ENCODE measurements around the gene ABCB9. TPM values are rescaled to one million over a fixed set of nuclear protein-coding genes. Genes with fewer than 3 reads are reported as not detected.

The ABCB9 gene
- total and polyA plus RNA-seq, 5 donors from 2014 or later = 0.47 to 5.3 (median 0.91) TPM

GRCh38 chr12:122891661-122892525 lies 74.4 kb downstream of the ABCB9 start:
- no peak overlapping the region for H3K27ac ChIP-seq (ENCODE audit: insufficient read depth, low read length, poor library complexity, severe bottlenecking)
- Mint-ChIP-seq H3K27ac (peak overlapping the region in 1 of 3 donors; percentile 41), H3K27me3 (peaks cover 10% of the 10 kb centered on the region), H3K9me3 (peaks cover 0 to 4% (median 0%) of the 10 kb centered on the region in 7 donors), H3K4me3 (peak overlapping the region; percentile 39 to 92 (median 72)), H3K36me3 (peaks cover 10% of the 10 kb centered on the region), H3K4me1 (peaks cover 47 to 96% (median 76%) of the 10 kb centered on the region in 4 donors)
- no peaks in the 10 kb centered on the region for H3K9me3 ChIP-seq (ENCODE audit: control insufficient read depth in 2 of 2, low read length in 2 of 2)
- no peaks in the 10 kb centered on the region for H3K36me3 ChIP-seq (ENCODE audit: control insufficient read depth, insufficient read depth, low read length)
- H3K27me3 ChIP-seq (ENCODE audit: control insufficient read depth, insufficient read depth, low read length) = no peaks in the 10 kb centered on the region
- DNase-seq (no peak), ATAC-seq (ENCODE audit: low read depth in 2 of 2) (no peak)
- H3K4me3 ChIP-seq (ENCODE audit: low read depth, low read length) = no peak overlapping the region
- H3K4me1 ChIP-seq (ENCODE audit: control insufficient read depth, insufficient read depth, low read length, poor library complexity, severe bottlenecking) = peaks cover 85% of the 10 kb centered on the region

DNA sequence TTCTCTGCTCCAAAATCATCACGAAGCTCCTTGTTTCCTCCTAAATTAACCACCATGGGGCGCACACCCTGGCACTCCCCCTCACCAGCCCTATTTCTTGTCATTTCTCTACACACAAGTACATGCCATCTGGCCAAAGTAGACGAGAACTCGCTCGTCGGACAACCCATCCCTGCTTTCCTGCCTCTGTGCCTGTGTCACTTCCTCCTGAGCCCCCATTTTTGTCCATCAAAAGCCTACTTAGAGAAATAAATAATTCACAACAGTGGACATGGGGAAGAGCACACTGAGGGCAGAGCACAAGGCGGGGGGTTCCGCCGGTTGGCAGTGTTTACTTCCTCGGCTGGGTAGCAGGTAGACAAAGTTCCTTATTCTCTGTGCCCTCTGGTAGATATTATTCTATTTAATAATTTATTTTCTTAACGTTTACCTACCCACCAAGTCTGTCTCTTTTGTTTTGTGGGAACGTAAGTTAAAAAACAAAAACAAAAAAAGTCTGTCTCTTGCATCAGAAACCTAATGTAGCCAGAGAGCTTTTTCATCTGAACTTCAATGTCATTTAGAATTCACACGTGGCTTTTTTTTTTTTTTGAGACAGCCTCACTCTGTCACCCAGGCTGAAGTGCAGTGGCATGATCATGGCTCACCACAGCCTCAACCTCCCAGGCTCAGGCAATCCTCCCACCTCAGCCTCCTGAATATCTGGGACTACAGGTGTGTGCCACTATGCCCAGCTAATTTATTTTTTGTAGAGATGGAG lies 76.3 kb downstream of the ABCB9 start:
- ATAC-seq (ENCODE audit: low read depth in 2 of 2) = no peak
- Mint-ChIP-seq H3K4me1 (peaks cover 43 to 91% (median 70%) of the 10 kb centered on the region in 4 donors), H3K36me3 (peaks cover 10% of the 10 kb centered on the region), H3K27ac (peak overlapping the region; percentile 78 to 95 (median 80)), H3K9me3 (no peaks in the 10 kb centered on the region), H3K4me3 (peak overlapping the region in 3 of 4 donors; percentile 71 to 91 (median 83)), H3K27me3 (peaks cover 2% of the 10 kb centered on the region)
- Histone ChIP-seq H3K4me1 (ENCODE audit: control insufficient read depth, insufficient read depth, low read length, poor library complexity, severe bottlenecking) (peaks cover 73% of the 10 kb centered on the region), H3K4me3 (ENCODE audit: low read depth, low read length) (no peak overlapping the region), H3K27me3 (ENCODE audit: control insufficient read depth, insufficient read depth, low read length) (no peaks in the 10 kb centered on the region), H3K36me3 (ENCODE audit: control insufficient read depth, insufficient read depth, low read length) (no peaks in the 10 kb centered on the region), H3K9me3 (ENCODE audit: control insufficient read depth in 2 of 2, low read length in 2 of 2) (no peaks in the 10 kb centered on the region), H3K27ac (ENCODE audit: insufficient read depth, low read length, poor library complexity, severe bottlenecking) (no peak overlapping the region)
- DNase-seq = no peak

- Histone ChIP-seq H3K36me3 (ENCODE audit: control insufficient read depth, insufficient read depth, low read length) (no peaks in the 10 kb centered on the region), H3K4me1 (ENCODE audit: control insufficient read depth, insufficient read depth, low read length, poor library complexity, severe bottlenecking) (peaks cover 68% of the 10 kb centered on the region), H3K27me3 (ENCODE audit: control insufficient read depth, insufficient read depth, low read length) (no peaks in the 10 kb centered on the region), H3K27ac (ENCODE audit: insufficient read depth, low read length, poor library complexity, severe bottlenecking) (peak overlapping the region; percentile 84), H3K9me3 (ENCODE audit: control insufficient read depth in 2 of 2, low read length in 2 of 2) (no peaks in the 10 kb centered on the region), H3K4me3 (ENCODE audit: low read depth, low read length) (peak overlapping the region; percentile 69)
- H3K27me3 Mint-ChIP-seq = no peaks in the 10 kb centered on the region
- peaks cover 13% of the 10 kb centered on the region for H3K36me3 Mint-ChIP-seq
- peak overlapping the region; percentile 72 to 97 (median 95) for H3K27ac Mint-ChIP-seq
- ATAC-seq (ENCODE audit: low read depth in 2 of 2) (peak; percentile 71 to 77), DNase-seq (peak; percentile 52 to 72 (median 55))
- peak overlapping the region; percentile 62 to 91 (median 86) for H3K4me3 Mint-ChIP-seq
- H3K4me1 Mint-ChIP-seq = peaks cover 34 to 91% (median 68%) of the 10 kb centered on the region in 4 donors
- H3K9me3 Mint-ChIP-seq = no peaks in the 10 kb centered on the region
Observed at GRCh38 chr12:122888232-122888752, 78.0 kb downstream of the ABCB9 start.

DNA sequence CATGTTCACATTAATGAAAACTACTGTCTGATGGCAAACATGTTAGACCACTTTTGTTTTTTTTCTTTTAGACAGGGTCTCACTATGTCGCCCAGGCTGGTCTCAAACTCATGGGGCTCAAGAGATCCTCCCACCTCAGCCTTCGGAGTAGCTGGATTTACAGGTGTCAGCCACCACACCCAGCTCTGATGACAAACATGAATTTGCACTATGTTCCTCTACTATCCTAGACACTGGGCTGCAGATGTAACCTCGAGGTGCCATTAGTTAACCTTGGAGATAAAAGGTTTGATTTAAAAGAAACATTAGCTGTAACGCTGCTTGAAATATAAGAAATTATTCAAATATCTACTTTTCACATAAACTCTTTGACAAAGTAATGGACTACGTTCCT lies 78.4 kb downstream of the ABCB9 start:
- no peaks in the 10 kb centered on the region for H3K27me3 Mint-ChIP-seq
- Histone ChIP-seq H3K36me3 (ENCODE audit: control insufficient read depth, insufficient read depth, low read length) (no peaks in the 10 kb centered on the region), H3K4me3 (ENCODE audit: low read depth, low read length) (peak overlapping the region; percentile 69), H3K27me3 (ENCODE audit: control insufficient read depth, insufficient read depth, low read length) (no peaks in the 10 kb centered on the region), H3K4me1 (ENCODE audit: control insufficient read depth, insufficient read depth, low read length, poor library complexity, severe bottlenecking) (peaks cover 67% of the 10 kb centered on the region), H3K27ac (ENCODE audit: insufficient read depth, low read length, poor library complexity, severe bottlenecking) (peak overlapping the region; percentile 84), H3K9me3 (ENCODE audit: control insufficient read depth in 2 of 2, low read length in 2 of 2) (no peaks in the 10 kb centered on the region)
- H3K4me1 Mint-ChIP-seq = peaks cover 34 to 93% (median 65%) of the 10 kb centered on the region in 4 donors
- H3K36me3 Mint-ChIP-seq = peaks cover 13% of the 10 kb centered on the region
- DNase-seq (no peak), ATAC-seq (ENCODE audit: low read depth in 2 of 2) (peak in 1 of 2 donors; percentile 11)
- H3K9me3 Mint-ChIP-seq = no peaks in the 10 kb centered on the region
- peak overlapping the region; percentile 62 to 91 (median 86) for H3K4me3 Mint-ChIP-seq
- peak overlapping the region; percentile 92 to 97 (median 95) for H3K27ac Mint-ChIP-seq

DNA sequence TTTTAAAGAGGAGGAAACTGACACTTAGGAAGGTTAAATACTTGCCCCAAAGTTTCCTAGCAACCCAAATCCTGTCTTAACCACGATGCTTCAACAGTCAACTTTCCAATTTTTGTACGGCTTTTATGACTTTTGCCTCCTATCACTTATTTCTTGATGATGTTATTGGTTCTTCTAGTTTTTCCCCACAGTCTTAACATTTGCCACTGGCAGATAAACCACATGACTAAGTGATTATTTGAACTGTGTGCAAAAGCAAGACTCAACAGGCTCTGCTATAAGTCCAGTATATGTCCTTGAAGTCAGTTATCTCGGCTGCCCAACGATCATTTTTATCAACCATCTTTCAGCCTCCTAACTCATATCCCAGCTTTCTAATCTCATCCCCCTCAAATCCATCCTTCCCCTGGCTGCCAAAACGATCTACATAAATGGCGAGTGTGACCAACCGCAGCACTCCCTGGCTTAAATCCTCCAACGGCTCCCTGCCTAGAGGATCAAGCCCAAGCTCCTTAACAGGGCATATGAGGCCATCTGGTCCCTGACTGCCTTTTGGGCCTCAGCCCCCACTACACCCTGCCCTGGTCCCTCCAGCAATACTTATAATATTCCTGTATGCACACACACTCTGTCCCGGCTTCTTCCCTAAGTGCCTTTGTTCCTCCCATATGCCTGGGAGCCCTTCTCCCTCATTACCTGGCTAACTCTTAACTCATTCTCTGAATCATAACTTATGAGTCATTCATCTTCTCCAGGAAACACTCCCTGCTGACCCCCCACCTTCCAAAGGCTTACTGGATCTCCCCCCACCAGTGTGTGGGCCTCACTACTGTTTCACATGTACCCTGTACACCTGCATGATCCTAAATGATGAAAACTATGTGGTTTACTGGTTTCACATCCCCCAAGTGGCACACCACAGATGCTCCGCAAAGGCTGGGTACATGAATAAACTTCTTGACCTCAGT lies 79.1 kb downstream of the ABCB9 start:
- peaks cover 61% of the 10 kb centered on the region for H3K4me1 ChIP-seq (ENCODE audit: control insufficient read depth, insufficient read depth, low read length, poor library complexity, severe bottlenecking)
- Mint-ChIP-seq H3K9me3 (no peaks in the 10 kb centered on the region), H3K4me1 (peaks cover 35 to 93% (median 65%) of the 10 kb centered on the region in 4 donors), H3K27me3 (no peaks in the 10 kb centered on the region), H3K27ac (peak overlapping the region; percentile 92 to 97 (median 95)), H3K4me3 (peak overlapping the region in 3 of 4 donors; percentile 83 to 91 (median 90)), H3K36me3 (peaks cover 13% of the 10 kb centered on the region)
- no peak for DNase-seq
- H3K9me3 ChIP-seq (ENCODE audit: control insufficient read depth in 2 of 2, low read length in 2 of 2) = no peaks in the 10 kb centered on the region
- H3K27me3 ChIP-seq (ENCODE audit: control insufficient read depth, insufficient read depth, low read length) = no peaks in the 10 kb centered on the region
- H3K27ac ChIP-seq (ENCODE audit: insufficient read depth, low read length, poor library complexity, severe bottlenecking) = peak overlapping the region; percentile 84
- no peaks in the 10 kb centered on the region for H3K36me3 ChIP-seq (ENCODE audit: control insufficient read depth, insufficient read depth, low read length)
- peak overlapping the region; percentile 69 for H3K4me3 ChIP-seq (ENCODE audit: low read depth, low read length)
- ATAC-seq (ENCODE audit: low read depth in 2 of 2) = peak; percentile 16 to 40

GRCh38 chr12:122886161-122886560 lies 80.1 kb downstream of the ABCB9 start:
- peak overlapping the region in 2 of 3 donors; percentile 27 to 95 for H3K27ac Mint-ChIP-seq
- no peak overlapping the region for H3K27ac ChIP-seq (ENCODE audit: insufficient read depth, low read length, poor library complexity, severe bottlenecking)
- no peak for ATAC-seq (ENCODE audit: low read depth in 2 of 2)
- peaks cover 38 to 93% (median 65%) of the 10 kb centered on the region in 4 donors for H3K4me1 Mint-ChIP-seq
- H3K27me3 Mint-ChIP-seq = no peaks in the 10 kb centered on the region
- H3K36me3 Mint-ChIP-seq = peaks cover 13% of the 10 kb centered on the region
- H3K27me3 ChIP-seq (ENCODE audit: control insufficient read depth, insufficient read depth, low read length) = no peaks in the 10 kb centered on the region
- no peaks in the 10 kb centered on the region for H3K9me3 Mint-ChIP-seq
- DNase-seq = no peak
- H3K4me3 Mint-ChIP-seq = no peak overlapping the region
- H3K4me1 ChIP-seq (ENCODE audit: control insufficient read depth, insufficient read depth, low read length, poor library complexity, severe bottlenecking) = peaks cover 51% of the 10 kb centered on the region
- H3K4me3 ChIP-seq (ENCODE audit: low read depth, low read length) = no peak overlapping the region
- H3K9me3 ChIP-seq (ENCODE audit: control insufficient read depth in 2 of 2, low read length in 2 of 2) = no peaks in the 10 kb centered on the region
- no peaks in the 10 kb centered on the region for H3K36me3 ChIP-seq (ENCODE audit: control insufficient read depth, insufficient read depth, low read length)

Measured in CD4-positive, CD25-positive, alpha-beta regulatory T cell (primary cell).